ENCODE results near the gene EML4.
A peak's percentile ranks its signal among the peaks of the same experiment; 100 is the strongest.
"Not testable (repeated sequence)": the region's sequence is repeated elsewhere in the genome, so short reads cannot be mapped to it uniquely, and the experiment has no call there.

Gene EML4

DNA sequence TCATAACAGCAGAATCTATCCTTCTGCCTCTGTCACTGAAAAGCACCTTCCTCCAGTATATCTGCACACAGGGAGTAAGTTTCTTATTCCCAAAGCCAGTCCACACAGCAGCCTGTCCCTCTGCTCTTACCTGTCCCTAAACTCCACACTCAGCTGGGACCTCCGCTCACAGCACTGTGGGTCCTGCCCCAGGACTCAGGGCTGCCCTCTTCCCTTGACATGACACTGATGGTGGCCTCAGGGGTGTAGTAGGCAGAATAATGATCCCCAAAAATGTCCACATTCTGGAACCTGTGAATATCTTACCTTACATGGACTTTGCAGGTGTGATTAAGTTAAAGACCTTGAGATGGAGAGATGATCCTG is 39.7 kb upstream of the EML4 start:
- Histone ChIP-seq H3F3A (ENCODE audit: insufficient read depth, low read length) (peaks cover 49% of the 10 kb centered on the region), H2AFZ (ENCODE audit: low read length) (peak overlapping the region; percentile 49), H3K4me1 (ENCODE audit: low read length) (peaks cover 69% of the 10 kb centered on the region), H3K4me2 (ENCODE audit: low read depth, low read length) (peak overlapping the region; percentile 81), H3K9me3 (replicated peaks; ENCODE audit: insufficient read depth, low read length) (no peaks in the 10 kb centered on the region), H3K9ac (ENCODE audit: low read length) (peak overlapping the region; percentile 68), H3K27ac (ENCODE audit: low read length) (peak overlapping the region; percentile 98), H3K4me3 (ENCODE audit: low read length) (peak overlapping the region; percentile 27; the same call in 1 of the 2 replicates), H3K79me2 (ENCODE audit: low read length) (no peaks in the 10 kb centered on the region), H3K27me3 (replicated peaks; ENCODE audit: insufficient read depth, low read length) (no peaks in the 10 kb centered on the region), H4K20me1 (ENCODE audit: insufficient read depth, low read length) (no peaks in the 10 kb centered on the region), H3K36me3 (replicated peaks; ENCODE audit: insufficient read depth, low read length) (no peaks in the 10 kb centered on the region), H3K9me2 (replicated peaks; ENCODE audit: insufficient read depth, low read length) (no peaks in the 10 kb centered on the region)
- DNase-seq: no peak
- no peak for TF ChIP-seq EZH2 (optimal IDR thresholded peaks at IDR 0.05; ENCODE audit: low read depth, low read length)
- no peak for TF ChIP-seq EZH2phosphoT487 (IDR thresholded peaks at IDR 0.05; ENCODE audit: low read length)
- TF ChIP-seq, protein P1, sequence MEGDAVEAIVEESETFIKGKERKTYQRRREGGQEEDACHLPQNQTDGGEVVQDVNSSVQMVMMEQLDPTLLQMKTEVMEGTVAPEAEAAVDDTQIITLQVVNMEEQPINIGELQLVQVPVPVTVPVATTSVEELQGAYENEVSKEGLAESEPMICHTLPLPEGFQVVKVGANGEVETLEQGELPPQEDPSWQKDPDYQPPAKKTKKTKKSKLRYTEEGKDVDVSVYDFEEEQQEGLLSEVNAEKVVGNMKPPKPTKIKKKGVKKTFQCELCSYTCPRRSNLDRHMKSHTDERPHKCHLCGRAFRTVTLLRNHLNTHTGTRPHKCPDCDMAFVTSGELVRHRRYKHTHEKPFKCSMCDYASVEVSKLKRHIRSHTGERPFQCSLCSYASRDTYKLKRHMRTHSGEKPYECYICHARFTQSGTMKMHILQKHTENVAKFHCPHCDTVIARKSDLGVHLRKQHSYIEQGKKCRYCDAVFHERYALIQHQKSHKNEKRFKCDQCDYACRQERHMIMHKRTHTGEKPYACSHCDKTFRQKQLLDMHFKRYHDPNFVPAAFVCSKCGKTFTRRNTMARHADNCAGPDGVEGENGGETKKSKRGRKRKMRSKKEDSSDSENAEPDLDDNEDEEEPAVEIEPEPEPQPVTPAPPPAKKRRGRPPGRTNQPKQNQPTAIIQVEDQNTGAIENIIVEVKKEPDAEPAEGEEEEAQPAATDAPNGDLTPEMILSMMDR (IDR thresholded peaks at IDR 0.05; ENCODE audit: low read length): no peak

DNA sequence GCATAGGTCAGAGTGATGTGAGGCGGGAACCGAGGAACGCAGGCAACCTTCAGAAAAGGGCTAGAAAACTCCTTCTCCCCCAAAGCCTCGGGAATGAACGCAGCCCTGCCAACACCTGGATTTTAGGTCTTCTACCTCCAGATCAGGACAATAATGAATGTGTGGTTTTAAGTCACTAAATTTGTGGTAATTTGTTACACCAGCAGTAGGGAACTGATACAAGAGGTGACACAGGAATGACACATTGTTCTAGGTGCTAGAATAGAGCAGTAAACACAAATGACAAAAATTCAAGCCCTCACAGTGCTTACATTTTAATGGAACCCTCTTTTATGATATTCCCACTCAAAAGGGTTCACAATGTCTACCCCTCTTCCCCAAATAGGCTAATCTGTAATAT is 39.2 kb upstream of the EML4 start:
- H3K4me2 ChIP-seq (ENCODE audit: low read depth, low read length): peak overlapping the region; percentile 81
- H3K9me3 ChIP-seq (replicated peaks; ENCODE audit: insufficient read depth, low read length): no peaks in the 10 kb centered on the region
- H3K79me2 ChIP-seq (ENCODE audit: low read length): no peaks in the 10 kb centered on the region
- H3F3A ChIP-seq (ENCODE audit: insufficient read depth, low read length): peaks cover 48% of the 10 kb centered on the region
- peak overlapping the region; percentile 98 for H3K27ac ChIP-seq (ENCODE audit: low read length)
- peaks cover 64% of the 10 kb centered on the region for H3K4me1 ChIP-seq (ENCODE audit: low read length)
- H3K4me3 ChIP-seq (ENCODE audit: low read length): no peak overlapping the region
- H3K9me2 ChIP-seq (replicated peaks; ENCODE audit: insufficient read depth, low read length): no peaks in the 10 kb centered on the region
- TF ChIP-seq EZH2 (optimal IDR thresholded peaks at IDR 0.05; ENCODE audit: low read depth, low read length) (no peak), EZH2phosphoT487 (IDR thresholded peaks at IDR 0.05; ENCODE audit: low read length) (no peak)
- TF ChIP-seq, protein P1 (IDR thresholded peaks at IDR 0.05; ENCODE audit: low read length): no peak
- peak overlapping the region; percentile 49; the same call in 1 of the 2 replicates for H2AFZ ChIP-seq (ENCODE audit: low read length)
- peak overlapping the region; percentile 68; the same call in 1 of the 2 replicates for H3K9ac ChIP-seq (ENCODE audit: low read length)
- no peaks in the 10 kb centered on the region for H4K20me1 ChIP-seq (ENCODE audit: insufficient read depth, low read length)
- no peaks in the 10 kb centered on the region for H3K27me3 ChIP-seq (replicated peaks; ENCODE audit: insufficient read depth, low read length)
- H3K36me3 ChIP-seq (replicated peaks; ENCODE audit: insufficient read depth, low read length): no peaks in the 10 kb centered on the region
- DNase-seq: no peak

DNA sequence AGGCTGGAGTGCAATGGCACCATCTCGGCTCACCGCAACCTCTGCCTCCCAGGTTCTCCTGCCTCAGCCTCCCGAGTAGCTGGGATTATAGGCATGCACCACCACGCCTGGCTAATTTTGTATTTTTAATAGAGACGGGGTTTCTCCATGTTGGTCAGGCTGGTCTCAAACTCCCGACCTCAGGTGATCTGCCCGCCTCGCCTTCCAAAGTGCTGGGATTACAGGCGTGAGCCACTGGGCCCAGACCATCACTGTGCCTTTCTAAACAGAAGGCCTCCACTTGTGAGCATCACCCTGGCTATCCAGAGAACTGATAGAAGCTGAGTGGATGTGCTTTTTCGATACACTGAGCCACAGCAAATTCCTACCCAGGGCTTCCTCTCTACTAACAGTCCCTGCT is 38.3 kb upstream of the EML4 start:
- H3K79me2 ChIP-seq (ENCODE audit: low read length): not testable (repeated sequence)
- peaks cover 64% of the 10 kb centered on the region for H3K4me1 ChIP-seq (ENCODE audit: low read length)

DNA sequence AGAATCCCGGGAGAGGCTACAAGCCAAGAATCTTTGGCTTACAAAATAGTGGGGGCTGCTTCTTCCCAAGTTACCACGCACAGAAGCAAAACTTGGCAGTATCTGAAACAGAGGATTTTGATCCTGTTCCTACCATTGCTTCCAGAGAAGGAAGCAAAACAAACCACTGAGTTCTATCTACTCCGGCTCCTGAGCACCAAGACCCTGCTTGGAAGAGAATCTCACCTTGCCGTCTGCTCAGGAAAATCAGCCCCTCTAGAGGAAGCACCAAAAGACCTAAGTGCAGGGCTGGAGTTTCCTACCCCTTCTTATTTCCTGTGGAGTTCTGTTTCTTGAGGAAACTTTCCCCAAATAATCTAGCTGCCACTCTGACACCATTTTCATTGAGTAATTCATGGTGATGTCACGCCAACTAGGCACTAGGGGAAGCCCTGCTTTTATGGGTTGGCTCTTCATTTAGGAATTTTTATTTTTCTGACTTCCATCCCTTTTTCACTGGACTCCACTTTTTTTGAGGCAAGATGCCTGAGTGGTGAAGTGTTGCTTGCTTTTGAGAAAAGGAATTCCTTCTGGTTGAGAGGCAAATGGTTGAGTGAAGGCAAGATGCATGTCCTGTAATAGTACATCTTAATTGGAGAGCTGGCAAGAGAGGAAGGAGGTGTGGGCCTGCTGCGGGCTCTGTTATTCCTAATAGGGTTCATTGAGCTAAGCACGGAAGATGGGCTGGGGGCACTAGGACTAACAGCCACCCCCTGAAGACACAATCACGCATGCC is 36.8 kb upstream of the EML4 start:
- H2AFZ ChIP-seq (ENCODE audit: low read length): peak overlapping the region; percentile 56
- no peaks in the 10 kb centered on the region for H3K27me3 ChIP-seq (replicated peaks; ENCODE audit: insufficient read depth, low read length)
- no peaks in the 10 kb centered on the region for H3K9me3 ChIP-seq (replicated peaks; ENCODE audit: insufficient read depth, low read length)
- no peak for DNase-seq
- H3K4me2 ChIP-seq (ENCODE audit: low read depth, low read length): peak overlapping the region; percentile 37; the same call in 1 of the 2 replicates
- peaks cover 29% of the 10 kb centered on the region for H3F3A ChIP-seq (ENCODE audit: insufficient read depth, low read length)
- H3K9me2 ChIP-seq (replicated peaks; ENCODE audit: insufficient read depth, low read length): no peaks in the 10 kb centered on the region
- no peaks in the 10 kb centered on the region for H3K79me2 ChIP-seq (ENCODE audit: low read length)
- TF ChIP-seq, protein P1 (IDR thresholded peaks at IDR 0.05; ENCODE audit: low read length): no peak
- no peak for TF ChIP-seq EZH2phosphoT487 (IDR thresholded peaks at IDR 0.05; ENCODE audit: low read length)
- no peak for TF ChIP-seq EZH2 (optimal IDR thresholded peaks at IDR 0.05; ENCODE audit: low read depth, low read length)
- no peaks in the 10 kb centered on the region for H4K20me1 ChIP-seq (ENCODE audit: insufficient read depth, low read length)
- H3K27ac ChIP-seq (ENCODE audit: low read length): peak overlapping the region; percentile 62
- H3K4me1 ChIP-seq (ENCODE audit: low read length): peaks cover 57% of the 10 kb centered on the region
- no peaks in the 10 kb centered on the region for H3K36me3 ChIP-seq (replicated peaks; ENCODE audit: insufficient read depth, low read length)
- H3K4me3 ChIP-seq (ENCODE audit: low read length): no peak overlapping the region
- H3K9ac ChIP-seq (ENCODE audit: low read length): peak overlapping the region; percentile 17

More for the DNA sequence above, 38.3 kb upstream of the EML4 start:
- not testable (repeated sequence) for DNase-seq; H3K9ac ChIP-seq (ENCODE audit: low read length); H2AFZ ChIP-seq (ENCODE audit: low read length); H3K27me3 ChIP-seq (replicated peaks; ENCODE audit: insufficient read depth, low read length); H3K9me3 ChIP-seq (replicated peaks; ENCODE audit: insufficient read depth, low read length); H3K27ac ChIP-seq (ENCODE audit: low read length); H4K20me1 ChIP-seq (ENCODE audit: insufficient read depth, low read length); H3K36me3 ChIP-seq (replicated peaks; ENCODE audit: insufficient read depth, low read length); H3K4me3 ChIP-seq (ENCODE audit: low read length); H3K9me2 ChIP-seq (replicated peaks; ENCODE audit: insufficient read depth, low read length); H3K4me2 ChIP-seq (ENCODE audit: low read depth, low read length)
- peaks cover 43% of the 10 kb centered on the region for H3F3A ChIP-seq (ENCODE audit: insufficient read depth, low read length)

Data from MM.1S (cell line).